ENCODE data around the gene SLC8B1. TPM values are rescaled to one million over a fixed set of nuclear protein-coding genes. Genes with fewer than 3 reads are reported as not detected.
A peak's percentile ranks its signal among the peaks of the same experiment; 100 is the strongest.

The SLC8B1 gene
- total RNA-seq, 1 donor from 2014 or later: 2.9 TPM

DNA sequence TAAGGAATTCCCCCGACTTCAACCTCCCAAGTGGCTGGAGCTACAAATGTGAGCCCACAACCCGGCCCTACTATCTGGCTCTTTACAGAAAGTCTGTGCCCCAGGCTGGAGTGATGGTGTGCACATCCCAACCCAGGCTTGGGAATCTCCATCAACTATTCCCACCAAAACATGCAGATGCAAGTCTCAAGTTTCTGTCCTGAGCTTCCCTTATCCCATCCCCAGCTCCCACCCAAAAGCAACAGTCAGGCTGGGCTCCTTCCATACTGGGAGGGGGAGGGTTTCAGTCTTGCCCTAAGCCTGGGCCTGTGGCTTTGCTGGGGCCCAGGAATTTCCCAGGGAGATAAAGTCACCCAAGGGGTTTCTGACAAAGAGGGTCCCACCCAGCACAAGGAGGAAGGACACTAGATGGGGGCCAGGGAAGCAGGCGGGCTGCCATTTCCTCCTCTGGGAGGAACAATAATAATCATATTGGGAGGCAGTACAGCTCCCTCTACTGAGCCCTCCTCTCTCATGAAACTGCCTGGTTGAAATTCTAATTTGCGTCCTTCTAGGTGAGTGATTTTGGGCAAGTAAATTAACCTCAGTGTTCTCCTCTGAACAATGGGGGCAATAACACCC lies 8.0 kb downstream of the SLC8B1 start:
- no peak for FAIRE-seq
- DNase-seq (ENCODE audit: low spot score in 2 of 2): no peak

DNA sequence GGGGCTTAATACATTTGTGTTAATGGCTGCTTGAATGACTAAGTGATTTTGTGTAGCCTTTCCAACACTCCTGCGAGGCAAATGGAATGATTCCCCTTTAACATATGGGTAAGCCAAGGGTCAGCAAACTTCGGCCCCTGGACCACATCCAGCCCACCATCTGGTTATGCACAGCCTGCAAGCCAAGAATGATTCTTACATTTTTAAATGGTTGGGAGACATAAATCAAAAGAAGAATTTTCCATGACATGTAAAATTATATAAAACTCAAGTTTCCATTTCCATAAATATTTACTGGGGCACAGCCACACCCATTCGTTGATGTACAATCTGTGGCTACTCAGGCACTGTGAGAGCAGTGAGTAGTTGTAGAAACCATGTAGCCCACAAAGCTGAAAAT lies 9.0 kb downstream of the SLC8B1 start:
- no peak for DNase-seq (ENCODE audit: low spot score in 2 of 2)
- no peak for FAIRE-seq

DNA sequence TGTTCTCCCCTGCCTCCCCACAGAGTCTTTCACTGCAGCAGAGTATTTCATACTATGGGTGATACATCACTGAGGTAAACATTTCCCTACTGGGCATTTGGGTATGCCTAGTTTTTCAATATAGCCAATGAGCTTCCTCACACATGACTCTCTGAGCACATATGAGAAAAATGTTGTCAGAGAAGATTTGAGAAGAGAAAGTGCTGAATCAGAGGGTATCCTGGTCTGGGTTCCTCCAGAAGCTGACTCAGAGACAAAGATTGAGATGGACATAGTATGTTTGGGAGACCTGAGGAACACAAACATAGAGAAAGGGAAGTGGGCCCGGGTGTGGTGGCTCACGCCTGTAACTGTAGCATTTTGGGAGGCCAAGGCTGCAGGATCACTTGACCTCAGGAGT lies 12.6 kb downstream of the SLC8B1 start:
- no peak for DNase-seq (ENCODE audit: low spot score in 2 of 2)
- no peak for FAIRE-seq

DNA sequence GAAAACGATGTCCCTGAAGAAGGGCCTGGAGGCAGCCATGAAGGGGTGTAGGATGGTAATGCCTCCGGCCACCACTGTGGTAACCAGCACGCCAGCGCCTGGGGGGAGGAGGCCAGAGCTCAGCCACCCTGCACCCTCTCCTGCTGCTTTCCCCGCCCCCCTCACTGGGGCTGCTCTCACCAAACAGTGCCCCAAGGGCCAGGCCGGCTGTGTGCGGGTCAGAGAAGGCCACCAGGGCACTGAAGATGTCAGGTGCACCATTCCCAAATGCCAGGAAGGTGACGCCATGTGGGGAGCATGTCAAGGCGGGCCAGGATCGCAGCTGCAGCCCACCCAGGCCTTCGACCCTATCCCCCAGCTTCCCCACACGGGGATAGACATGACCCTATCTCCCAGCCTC lies 14.5 kb downstream of the SLC8B1 start:
- FAIRE-seq: no peak
- DNase-seq (ENCODE audit: low spot score in 2 of 2): no peak

DNA sequence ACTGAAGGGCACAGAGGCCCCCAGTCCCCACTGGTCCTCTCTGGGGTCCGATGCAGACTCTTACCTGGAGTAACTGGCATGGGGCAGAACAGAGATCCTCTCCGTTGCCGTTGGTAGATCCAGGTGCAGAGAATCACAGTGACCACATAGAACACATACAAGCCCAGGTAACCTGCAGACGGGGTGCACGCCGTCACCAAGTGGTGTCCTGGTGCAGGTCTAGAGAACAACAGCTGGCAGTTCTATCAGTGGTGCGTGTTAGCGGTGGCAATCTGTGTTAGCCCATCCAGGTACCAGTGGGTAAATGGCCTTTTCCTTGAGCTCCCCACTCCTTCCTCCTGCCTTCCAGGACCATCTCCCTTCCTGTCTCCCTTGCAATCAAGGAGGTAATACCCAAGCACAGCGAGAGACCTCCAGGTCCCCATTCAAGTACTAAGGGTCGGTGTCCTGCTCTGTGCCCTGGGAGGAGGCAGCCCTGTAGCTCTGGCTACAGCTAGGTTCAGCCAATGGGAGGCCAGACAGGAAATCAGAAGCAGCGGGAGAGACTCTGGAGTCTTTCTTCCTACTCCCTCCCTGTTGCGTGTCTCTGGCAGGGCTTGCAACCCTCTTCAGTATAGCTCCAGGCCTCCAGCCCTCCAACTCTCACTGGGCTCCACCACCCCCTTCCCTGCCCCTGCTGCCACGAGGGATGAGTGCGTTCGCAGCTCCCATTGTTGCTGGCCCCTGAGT lies 15.8 kb downstream of the SLC8B1 start:
- DNase-seq (ENCODE audit: low spot score in 2 of 2) (no peak), FAIRE-seq (no peak)

DNA sequence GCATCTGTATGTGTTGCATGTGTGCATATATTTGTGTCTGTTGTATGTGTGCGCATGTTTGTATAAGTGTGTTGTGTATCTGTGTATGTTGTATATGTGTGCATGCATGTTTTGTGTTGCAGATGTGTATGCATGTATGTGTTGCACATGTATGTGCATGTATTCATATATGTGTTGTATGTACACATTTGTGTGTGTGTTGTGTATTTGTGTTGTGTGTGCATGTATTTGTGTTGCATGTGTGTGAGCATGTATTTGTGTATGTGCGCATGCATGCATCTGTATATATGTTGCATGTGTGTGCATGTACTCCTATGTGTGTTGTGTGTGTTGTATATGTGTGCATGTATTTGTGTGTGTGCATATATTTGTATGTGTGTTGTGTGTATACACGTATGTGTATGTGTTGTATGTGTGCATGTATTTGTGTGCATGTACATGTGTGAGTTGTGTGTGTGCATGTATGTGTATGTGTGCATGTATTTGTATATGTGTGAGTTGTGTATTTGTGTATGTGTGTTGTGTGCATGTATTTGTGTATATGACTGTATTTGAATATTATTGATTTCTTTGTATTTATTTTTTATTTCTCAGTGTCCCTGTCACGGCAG lies 16.8 kb downstream of the SLC8B1 start:
- no peak for FAIRE-seq
- DNase-seq (ENCODE audit: low spot score in 2 of 2): no peak

DNA sequence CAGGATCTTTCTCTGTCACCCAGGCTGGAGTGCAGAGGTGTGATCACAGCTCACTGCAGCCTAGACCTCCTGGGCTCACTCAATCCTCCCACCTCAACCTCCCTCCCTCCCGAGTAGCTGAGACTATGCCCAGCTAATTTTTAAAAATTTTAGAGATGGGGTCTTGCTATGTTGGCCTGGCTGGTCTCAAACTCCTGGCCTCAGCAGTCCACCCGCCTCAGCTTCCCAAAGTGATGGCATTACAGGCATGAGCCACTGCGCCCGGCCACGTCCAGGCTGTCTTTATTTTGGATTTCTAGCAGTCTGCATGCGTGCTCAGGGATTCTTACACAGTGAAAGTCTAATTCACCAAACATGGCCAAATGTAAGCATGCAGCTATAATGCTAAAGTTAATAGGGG lies 17.8 kb downstream of the SLC8B1 start:
- no peak for FAIRE-seq
- DNase-seq (ENCODE audit: low spot score in 2 of 2): no peak

DNA sequence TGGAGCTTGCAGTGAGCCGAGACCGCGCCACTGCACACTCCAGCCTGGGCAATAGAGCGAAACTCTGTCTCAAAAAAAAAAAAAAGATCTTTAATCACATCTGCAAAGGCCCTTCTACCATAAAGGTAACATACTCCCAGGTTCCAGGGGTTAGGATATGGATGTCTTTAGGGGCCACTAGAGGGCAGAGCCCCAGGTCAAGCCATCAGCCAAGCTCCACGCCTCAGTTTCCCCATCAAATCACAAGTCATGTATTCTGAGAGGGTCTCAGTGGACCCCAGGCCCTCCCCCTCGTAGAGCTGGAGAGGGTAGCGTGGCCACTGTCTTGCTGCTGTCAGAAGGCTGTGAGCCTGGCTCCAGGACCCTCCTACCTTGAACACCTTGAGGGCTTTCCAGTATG lies 18.8 kb downstream of the SLC8B1 start:
- DNase-seq (ENCODE audit: low spot score in 2 of 2): no peak
- no peak for FAIRE-seq

DNA sequence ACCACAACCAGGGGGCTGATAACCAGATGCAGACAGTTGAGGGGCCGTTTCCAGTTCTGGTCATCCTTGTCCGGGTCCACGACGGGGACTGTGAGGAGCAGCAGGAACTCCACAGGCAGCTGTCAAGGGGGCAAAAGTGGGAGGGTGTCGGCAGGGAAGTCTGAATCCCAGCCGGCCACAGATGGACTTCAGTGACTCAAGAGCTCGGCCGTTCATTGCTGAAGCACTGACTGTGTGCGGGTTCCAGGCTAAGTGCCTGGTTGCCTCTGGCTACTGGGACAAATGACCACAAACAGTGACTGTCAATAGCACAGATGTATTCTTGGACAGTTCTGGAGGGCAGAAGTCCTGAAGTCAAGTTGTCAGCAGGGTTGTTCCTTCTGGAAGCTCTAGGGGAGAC lies 19.6 kb downstream of the SLC8B1 start:
- FAIRE-seq (no peak), DNase-seq (ENCODE audit: low spot score in 2 of 2) (no peak)

DNA sequence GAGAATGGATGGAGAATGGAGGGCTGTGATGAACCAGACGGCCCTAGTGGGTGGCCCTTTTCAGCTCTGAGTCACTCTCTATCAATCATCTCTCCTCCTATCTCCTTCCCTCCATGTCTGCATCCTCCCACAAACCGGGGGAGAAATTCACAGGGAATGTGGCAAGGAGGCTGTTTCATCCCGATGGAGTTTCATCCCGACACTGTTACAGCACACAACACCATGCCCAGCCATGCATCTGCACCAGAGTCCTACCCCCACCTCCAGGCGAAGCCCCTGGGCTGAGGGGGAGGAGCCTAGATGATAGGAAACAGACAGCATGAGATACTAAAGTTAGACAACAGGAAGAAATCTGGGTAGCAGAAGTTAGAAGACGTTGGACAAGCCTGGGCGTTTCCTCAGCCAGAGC lies 20.8 kb downstream of the SLC8B1 start:
- DNase-seq (ENCODE audit: low spot score in 2 of 2): no peak
- no peak for FAIRE-seq

DNA sequence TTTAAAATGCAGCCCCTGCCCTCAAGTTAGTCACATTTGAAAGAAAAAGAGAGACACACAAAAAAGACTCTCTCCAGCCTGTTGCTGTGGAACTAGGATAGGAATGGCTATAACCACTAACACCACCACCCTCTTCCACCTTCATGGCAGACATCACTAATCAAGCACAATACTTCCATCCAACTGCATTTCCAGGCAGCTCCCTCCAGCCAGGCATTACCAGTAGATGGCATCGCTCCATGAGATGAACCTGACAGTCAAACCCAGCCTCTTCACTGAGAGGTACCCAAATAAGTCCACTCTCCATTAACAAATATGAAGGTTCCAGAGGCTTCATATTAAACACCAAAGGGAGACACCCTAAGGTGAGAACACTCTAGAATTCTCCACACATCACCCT lies 24.4 kb downstream of the SLC8B1 start:
- FAIRE-seq: no peak
- DNase-seq (ENCODE audit: low spot score in 2 of 2): no peak

DNA sequence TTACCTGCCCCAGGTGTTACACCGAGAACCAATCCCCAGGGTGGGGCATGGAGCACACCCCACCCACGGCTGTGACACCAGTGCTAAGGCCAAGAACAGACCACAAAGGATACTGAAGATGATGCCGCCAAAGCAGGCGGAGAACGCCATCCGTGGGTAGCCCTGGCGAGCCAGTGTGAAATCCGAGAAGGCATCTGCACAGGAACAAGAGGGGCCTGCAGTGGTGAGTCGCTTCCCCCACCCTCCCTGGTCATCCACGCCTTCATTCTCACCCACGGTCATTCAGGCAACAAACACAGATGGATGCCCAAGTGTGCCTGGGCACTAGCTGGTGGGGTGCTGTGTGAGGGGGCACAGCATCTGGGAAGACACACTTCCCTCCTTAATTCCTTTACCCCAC lies 28.5 kb downstream of the SLC8B1 start:
- DNase-seq (ENCODE audit: low spot score in 2 of 2) (no peak), FAIRE-seq (no peak)

DNA sequence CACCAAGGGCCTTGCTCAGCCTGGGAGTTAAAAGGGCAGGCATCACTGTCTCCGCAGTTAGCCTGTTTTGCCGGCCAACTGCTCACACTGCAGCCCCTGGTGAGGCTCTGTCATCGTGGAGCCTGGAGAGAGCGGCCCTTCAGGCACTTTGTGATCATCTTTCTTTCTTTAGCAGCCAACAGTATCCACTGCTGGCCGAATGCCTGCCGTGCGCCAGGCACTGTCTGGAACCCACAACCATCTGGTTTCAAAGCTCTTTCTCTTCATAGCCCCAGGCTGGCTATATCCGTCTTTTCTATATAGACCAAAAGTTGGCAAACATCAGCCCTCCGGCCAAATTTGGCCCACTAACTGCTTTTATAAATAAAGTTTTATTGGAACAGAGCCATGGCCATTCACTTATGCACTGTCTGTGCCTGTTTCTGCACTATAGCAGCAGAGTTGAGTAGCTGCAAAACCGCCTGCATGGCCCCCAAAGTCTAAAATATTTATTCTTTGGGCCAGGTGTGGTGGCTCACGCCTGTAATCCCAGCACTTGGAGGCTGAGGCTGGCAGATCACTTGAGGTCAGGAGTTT lies 29.5 kb downstream of the SLC8B1 start:
- no peak for FAIRE-seq
- no peak for DNase-seq (ENCODE audit: low spot score in 2 of 2)

DNA sequence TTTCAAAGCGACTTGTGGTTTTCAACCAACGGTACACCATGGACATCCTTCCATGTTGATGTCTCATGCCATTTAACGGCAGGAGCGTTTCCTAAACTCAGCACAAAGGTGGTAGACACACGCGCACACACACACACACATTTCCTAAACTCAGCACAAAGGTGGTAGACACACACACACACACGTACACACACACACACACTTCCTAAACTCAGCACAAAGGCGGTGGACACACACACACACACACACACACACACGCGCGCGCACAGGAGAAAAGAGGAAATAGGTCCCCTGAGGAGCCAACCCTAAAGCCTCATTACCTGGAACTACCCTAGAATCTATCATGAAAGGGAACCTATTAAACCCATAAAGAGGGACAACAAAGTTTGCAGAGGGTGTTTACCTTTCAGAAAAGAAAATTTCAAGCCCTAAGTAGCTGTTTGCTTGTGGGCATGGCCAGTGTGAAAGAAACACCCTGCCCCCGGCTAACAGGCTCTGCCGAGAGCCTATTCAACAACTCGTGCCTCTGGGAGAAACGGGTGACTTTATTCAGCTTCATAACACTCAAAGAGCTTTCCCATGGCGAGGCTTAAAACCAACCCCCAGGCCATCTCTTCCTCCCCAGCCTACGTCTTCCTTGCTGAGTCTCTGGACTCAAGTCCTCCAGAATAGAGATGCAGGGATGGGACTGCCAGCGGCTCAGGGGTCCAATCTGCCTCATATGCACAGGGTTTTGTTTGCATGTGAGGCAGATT lies 31.8 kb downstream of the SLC8B1 start:
- no peak for DNase-seq (ENCODE audit: low spot score in 2 of 2)
- no peak for FAIRE-seq

DNA sequence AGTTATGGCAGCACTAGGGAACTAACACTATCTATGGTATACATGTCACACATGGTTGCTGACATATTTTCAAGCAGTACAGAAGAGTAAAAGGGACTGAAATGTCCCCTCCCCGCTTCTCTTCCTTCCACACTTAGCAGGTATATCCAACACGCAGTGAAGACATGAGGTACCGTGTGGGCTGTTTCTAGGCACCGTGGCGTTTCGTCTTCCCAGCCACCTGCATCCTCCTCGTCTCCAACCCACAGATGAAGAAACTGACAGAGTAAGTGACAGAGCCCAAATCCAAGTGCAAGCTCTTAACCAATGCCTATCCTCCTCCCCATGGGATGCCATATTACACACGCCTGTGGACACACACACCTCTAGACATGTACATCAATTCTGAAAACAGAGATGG lies 32.4 kb downstream of the SLC8B1 start:
- no peak for FAIRE-seq

DNA sequence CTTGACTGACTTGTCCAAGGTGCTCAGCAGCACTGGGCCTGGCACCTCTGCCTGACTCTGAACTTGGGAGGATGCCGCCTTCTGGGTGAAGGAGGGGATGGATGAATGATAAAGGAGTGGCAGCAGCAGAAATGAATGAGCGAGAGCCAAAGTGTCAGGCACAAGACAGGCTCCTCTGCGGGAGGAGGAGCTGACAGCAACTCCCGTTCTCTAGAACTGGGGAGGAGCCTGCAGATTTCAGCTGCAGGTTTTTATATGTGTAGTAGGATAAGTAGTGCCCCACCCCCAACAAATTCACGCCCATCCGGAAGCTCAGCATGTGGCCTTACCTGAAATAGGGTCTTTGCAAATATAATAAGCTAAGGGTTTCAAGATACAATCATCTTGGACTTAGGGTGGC lies 33.1 kb downstream of the SLC8B1 start:
- DNase-seq (ENCODE audit: low spot score in 2 of 2) (no peak), FAIRE-seq (no peak)

More for the DNA sequence above, 32.4 kb downstream of the SLC8B1 start:
- no peak for DNase-seq (ENCODE audit: low spot score in 2 of 2)

DNA sequence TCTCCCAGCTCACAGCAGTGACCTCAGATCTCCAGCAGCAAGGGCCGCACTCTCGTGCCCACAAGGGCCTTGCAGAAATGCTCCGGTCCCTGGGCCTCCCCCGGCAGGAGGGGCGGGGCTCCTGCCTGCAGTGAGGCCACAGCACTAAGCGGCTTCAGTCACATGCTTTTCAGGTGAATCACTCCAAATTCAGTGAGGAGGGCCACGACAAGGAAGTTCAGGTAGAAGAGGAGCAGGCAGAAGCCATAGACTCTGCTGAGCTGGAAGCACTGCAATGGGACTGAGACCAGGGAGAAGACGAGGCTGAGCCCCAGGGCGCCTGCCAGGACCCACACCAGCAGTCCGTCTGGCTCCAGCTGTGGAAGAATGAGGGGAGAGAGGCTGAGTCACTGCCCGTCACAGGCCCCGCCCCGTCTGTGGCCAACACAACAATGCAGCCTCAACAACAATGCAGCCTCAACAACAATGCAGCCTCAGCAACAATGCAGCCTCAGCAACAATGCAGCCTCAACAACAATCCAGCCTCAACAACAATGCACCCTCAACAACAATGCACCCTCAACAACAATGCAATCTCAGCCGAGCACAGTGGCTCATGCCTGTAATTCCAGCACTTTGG lies 35.2 kb downstream of the SLC8B1 start:
- peak in 1 of 2 donors; percentile 55 for DNase-seq (ENCODE audit: low spot score in 2 of 2)

DNA sequence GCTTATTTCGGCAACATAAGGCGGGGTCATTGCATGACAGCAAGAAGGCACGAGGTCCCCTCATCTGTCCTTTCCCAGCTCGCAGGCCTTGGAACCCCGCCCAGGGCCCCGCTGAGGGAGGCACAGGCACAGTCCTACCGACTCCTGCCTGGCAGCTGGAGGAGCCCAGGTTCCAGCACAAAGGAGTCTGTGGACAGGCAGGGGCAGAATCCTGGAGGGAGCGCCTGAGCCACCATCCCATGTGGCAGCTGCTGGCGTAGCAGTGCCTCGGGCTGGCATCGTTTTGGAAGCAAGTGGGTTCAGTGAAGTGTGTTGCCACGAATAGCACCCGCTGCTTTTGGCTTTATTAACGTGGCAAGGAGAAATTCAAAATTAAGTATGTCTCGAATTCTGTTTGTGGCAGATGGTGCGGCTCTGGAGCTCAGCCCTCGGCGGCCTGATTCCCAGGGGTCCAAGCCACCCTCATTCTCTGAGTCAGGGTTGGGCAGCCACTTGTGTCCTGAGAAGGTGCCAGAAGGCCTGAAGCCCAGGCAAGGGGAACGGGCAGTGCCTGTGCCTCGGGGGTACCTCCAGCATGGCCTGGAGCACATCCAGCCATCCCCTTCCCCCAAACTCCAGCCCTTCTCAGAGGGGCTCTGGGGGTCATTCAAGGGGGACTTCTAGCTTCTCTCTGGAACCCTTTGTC lies 35.9 kb downstream of the SLC8B1 start:
- DNase-seq (ENCODE audit: low spot score in 2 of 2) (peak in 1 of 2 donors; percentile 58), FAIRE-seq (no peak)

More for the DNA sequence above, 35.2 kb downstream of the SLC8B1 start:
- FAIRE-seq: no peak

DNA sequence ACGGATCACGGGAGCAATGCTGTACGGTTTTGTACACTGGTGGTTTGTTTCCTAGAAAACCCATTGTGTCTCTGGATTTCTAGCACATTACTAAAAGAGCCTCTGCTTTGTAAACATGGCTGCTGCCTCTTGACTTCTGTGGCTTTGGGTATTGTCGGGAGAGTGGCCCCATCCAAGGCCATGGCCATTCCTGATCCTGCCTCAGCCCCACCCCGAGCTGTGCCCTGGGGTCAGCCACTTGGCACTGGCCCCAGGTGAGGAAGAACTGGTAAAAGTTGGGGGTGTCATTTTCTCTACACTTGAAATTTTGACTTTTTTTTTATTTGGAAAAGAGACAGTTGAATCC lies 36.5 kb downstream of the SLC8B1 start:
- DNase-seq (ENCODE audit: low spot score in 2 of 2): no peak
- FAIRE-seq: no peak
